SK-N-SH treated with all-trans-retinoic acid at 6 μM for 48 hours (cell line): ENCODE results near the gene RCN1.

Experiments
- CREB5 ChIP-seq: fragments of 250-450 bp; sonication (Bioruptor Pico); IDR thresholded peaks from 2 replicates; pipeline ENCODE4 v1.5.1; 2020; ENCODE audit warnings: low read depth, mild to moderate bottlenecking, moderate library complexity
- TCF4 ChIP-seq: fragments of 250-450 bp; sonication (Bioruptor Pico); IDR thresholded peaks from 2 replicates; pipeline ENCODE4 v1.8.0; 2021; ENCODE audit warnings: mild to moderate bottlenecking, moderate library complexity, borderline replicate concordance
- ZFP3 ChIP-seq: fragments of 250-450 bp; sonication (Bioruptor Pico); IDR thresholded peaks from 2 replicates; pipeline ENCODE4 v1.5.0; 2020; ENCODE audit warnings: mild to moderate bottlenecking, moderate library complexity

GRCh38 chr11:32098142-32098903 lies 7.4 kb downstream of the RCN1 start:
- TF ChIP-seq ZFP3 (CRISPR knock-in tag) = no peak
- no peak for TF ChIP-seq CREB5 (CRISPR knock-in tag)
- no peak for TF ChIP-seq TCF4 (CRISPR knock-in tag)
